Ramos (cell line): Measurements from ENCODE around the gene NCS1.
"Not testable (repeated sequence)": the region's sequence is repeated elsewhere in the genome, so short reads cannot be mapped to it uniquely, and the experiment has no call there.

ENCODE experiments used
- in situ Hi-C: fragments of 300-500 bp; cut with MboI; formaldehyde crosslinking; loops from one replicate; pipeline ENCODE4 v1.14.3; 2022; ENCODE audit warnings: low sequenced_read_pairs; ENCODE audit not compliant: unreplicated experiment

Gene NCS1

DNA sequence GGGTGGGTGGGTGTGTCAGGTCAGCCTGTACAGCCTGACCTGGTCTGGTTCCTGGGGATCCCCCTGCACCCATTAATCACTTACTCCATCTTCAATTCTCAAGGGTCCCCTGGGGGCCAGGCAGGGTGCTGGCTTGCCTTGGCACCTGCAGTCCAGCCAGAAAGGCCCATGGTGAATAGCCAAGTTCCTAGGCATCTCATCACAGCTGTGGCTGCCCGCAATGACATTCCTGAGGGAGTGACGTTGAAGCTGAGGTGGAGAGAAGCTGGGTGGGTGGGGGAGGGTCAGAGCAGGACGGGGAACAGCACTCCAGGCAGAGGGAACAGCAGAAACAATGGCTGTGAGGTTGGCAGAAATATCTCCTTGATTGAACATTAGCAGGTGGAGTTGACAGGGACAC, 103.9 kb downstream of the NCS1 start:
- in situ Hi-C loops: no loop called here

DNA sequence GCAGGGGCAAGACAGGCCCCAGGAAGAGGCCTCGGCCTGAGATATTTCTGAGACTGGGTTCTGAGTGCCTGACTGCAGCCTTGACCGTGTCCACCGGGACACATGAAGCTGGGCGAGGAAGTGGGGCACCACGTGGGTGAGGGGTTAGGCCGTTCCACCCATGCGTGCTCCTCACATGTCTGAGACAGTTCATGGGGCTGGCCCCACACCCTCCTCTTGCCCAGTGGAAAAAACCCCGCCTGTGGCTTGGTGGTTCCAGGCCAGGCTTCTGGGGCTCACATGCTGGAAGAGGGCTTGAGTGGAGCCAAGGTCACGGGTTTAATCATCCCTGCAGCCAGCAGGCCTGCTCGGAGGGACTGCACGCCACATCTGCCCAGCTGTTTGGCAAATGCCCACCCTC, 104.8 kb downstream of the NCS1 start:
- in situ Hi-C loops: no loop called here

DNA sequence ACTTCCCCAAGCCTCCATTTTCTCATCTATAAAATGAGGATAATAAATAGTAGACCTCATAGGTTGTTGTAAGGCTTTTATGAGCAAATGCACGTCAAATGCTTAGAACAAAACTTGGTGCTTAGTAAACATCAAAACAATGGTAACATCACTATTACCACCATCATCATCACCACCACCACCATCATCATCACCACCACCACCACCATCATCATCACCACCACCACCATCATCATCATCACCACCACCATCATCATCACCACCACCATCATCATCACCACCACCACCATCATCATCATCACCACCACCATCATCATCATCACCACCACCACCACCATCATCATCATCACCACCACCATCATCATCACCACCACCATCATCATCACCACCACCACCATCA, 105.3 kb downstream of the NCS1 start:
- in situ Hi-C loops: not testable (repeated sequence)

DNA sequence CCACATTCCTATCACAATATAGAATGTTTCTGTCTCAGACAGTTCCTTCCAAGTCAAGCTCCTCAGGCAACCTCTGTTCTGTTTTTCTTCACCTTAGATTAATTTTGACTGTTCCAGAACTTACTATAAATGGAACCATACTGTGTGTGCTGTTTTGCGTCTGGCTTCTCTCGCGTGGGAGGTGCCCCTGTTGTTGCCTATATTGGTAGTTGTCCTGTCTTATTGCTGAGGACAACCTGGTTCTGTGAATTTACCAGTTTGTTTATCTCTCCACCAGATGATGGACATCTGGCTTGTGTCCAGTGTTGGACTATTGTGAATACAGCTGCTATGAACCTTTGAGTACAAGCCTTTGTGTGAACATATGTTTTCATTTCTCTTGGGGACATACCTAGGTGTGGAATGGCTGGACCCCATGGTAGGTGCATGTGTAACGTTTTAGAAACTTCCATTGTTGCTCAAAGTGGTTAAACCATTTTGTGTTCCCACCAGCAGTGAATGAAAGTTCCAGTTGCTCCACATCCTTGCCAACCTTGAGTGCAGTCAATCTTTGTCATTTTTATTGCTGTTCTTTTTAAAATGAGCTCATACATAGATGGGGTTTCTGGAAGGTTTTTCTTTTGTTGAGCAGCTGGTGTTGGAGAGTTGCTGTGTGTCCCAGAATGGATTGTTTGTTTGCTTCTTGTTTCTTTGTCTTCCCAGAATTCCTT, 111.5 kb downstream of the NCS1 start:
- in situ Hi-C loops: no loop called here

DNA sequence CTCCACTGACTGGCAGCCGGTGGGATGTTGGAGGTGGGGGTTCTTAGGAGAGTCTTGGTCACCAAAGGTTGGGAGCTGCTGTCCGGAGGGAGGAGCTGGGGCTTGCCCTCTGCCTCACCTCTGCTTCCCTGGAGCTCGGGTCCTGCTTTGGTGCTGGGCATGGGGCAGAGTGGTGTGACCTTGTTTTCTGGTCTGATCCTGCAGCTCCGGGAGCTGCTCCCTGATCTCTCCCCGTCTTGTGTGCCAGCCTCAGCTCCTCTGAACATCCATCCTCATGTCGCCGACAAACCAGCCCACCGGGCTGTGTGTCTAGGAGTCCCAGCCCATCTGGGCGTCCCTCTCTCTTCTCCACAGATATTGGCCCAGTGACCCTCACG, 112.0 kb downstream of the NCS1 start:
- in situ Hi-C loops: no loop called here

DNA sequence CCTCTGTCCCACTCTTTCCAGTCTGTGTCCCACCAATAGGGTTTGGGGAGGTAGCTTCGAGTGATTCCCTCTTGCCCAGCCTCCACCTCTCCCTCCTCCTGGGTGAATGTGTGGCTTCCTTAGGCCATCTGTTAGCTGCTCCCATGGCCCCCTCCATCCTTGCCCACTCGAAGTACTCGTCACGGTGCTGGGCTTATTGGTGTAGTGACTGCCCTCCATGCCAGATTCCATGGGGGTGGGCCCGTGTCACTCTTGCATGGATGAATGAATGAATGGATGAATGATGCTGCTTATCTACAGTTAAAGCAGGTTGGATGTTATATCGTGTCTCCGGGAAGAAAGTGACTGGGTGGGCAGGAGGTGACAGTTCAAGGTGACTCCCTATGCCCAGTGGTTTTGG, 112.5 kb downstream of the NCS1 start:
- in situ Hi-C loops: no loop called here

DNA sequence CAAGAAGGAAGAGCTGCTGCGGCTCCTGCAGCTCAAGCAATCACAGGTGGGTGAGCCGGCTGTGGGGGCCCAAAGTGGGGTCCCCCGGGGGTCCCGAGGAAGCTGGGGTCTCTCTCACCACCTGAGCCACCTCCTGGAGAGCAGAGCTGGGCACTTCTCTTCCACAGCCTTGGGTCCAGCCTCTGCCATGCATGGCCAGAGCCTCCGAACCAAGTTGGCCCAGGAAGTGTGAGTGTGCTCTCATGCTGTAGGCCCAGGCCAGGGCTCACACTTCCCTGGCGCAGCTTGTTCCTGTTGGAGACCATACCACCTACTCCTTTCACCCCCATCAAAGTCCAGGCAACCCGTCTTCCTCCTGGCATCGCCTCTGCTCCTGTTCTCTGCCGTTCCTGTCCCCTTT, 113.1 kb downstream of the NCS1 start:
- in situ Hi-C loops: no loop called here

DNA sequence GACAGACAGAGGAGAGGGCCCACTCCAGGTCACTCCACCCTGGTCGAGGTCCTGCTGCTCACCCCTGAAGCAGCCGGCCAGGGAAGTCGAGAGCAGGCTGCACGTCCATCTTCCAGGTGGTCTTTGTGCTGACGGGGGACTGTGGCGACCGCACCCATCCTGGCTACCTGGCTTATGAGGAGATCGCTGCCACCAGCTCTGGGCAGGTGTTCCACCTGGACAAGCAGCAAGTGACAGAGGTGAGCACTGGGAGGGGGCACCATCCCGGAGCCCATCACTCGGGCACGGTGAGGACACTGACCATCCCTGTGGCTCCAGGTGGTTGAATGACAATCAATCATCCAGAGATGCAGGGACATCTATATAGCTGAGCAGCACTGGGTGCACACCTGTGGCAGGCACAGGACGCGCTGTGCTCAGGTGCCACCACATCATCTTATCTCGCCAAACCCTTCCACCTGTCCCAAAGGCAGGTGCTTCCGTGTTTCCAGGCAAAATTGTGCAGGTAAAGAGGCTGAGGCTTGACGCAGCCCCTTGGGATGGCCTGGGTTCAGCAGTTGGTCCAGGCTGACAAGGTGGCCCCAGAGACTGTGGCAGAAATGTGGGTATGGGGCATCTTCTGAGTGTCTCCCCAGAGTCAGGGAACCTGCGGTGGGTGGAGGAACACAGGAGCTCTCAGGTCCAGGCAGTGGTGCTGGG, 114.0 kb downstream of the NCS1 start:
- in situ Hi-C loops: no loop called here
